ENCODE data around the gene RRP1B. TPM values are rescaled to one million over a fixed set of nuclear protein-coding genes. Genes with fewer than 3 reads are reported as not detected.

The RRP1B gene
- total and polyA plus RNA-seq, 9 of the 15 experiments (the other 6 are each of a cell fraction or from before 2014, with no cell fraction given), result 6.8 to 66.6 (median 41.9) TPM

DNA sequence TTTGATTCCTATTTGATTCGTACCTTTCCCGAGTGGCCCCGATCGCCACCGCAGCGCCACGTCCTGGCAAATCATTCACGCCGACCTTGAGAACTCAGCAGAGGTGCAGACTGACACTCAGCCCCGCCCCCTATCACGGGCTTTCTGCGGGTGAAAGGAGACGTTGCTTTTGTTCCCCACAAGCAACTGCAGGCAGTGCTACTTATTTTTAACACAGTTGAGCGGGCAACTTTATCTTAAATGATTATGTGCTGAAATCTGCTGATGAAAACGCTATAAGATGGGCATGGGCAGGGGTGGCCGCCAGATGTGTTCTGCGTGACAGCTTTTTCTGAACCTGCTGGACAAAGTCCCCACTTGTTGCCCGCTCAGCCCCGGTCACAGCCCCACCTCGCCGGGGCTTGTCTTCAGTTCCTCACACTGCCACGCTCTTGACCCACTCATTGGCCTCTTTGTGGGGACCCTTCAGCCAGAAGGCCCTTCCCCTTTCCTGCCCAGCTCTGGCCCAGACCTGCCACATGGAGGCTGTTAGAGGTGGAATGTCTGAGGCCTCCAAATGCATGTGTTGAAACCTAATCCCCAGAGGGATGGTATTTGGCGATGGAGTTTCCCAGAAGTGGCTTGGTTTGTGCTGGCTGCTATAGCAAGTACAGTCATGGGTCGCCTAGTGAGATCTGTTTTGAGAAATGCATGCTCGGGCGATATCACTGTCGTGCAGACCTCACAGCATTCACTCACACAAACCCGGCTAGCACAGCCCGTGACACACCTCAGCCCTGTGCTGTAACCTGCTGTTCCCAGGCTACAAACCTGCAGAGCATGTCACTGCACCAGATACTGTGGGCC is 43.9 kb downstream of the RRP1B start (continued):
- TF ChIP-seq ESRRA (IDR thresholded peaks at IDR 0.05; ENCODE audit: borderline replicate concordance, low read depth) (peak; percentile 43; the same call in 1 of the 2 replicates), RBM39 (optimal IDR thresholded peaks at IDR 0.05; ENCODE audit: low read depth, low read length) (no peak), JUNB (CRISPR knock-in tag; conservative IDR thresholded peaks at IDR 0.05) (no peak), ERF (CRISPR knock-in tag; IDR thresholded peaks at IDR 0.05) (no peak), ZNF551 (CRISPR knock-in tag; IDR thresholded peaks at IDR 0.05) (no peak), HNRNPH1 (optimal IDR thresholded peaks at IDR 0.05; ENCODE audit: low read depth, low read length) (no peak), ZNF311 (CRISPR knock-in tag; IDR thresholded peaks at IDR 0.05) (no peak), TOE1 (IDR thresholded peaks at IDR 0.05; ENCODE audit: borderline replicate concordance) (no peak), TOE1 (CRISPR knock-in tag; IDR thresholded peaks at IDR 0.05; ENCODE audit: borderline replicate concordance, low read depth) (no peak), PPARD (CRISPR knock-in tag; IDR thresholded peaks at IDR 0.05) (no peak), HDAC3 (IDR thresholded peaks at IDR 0.05; ENCODE audit: borderline replicate concordance, partially characterized antibody) (no peak), MYC (IDR thresholded peaks at IDR 0.05; ENCODE audit: low read depth, low read length) (no peak), MYC (CRISPR knock-in tag; IDR thresholded peaks at IDR 0.05; ENCODE audit: borderline replicate concordance, low read depth) (no peak), SUPT5H (IDR thresholded peaks at IDR 0.05) (no peak), MCM2 (IDR thresholded peaks at IDR 0.05; ENCODE audit: low read depth) (no peak), RCOR1 (IDR thresholded peaks at IDR 0.05; ENCODE audit: borderline replicate concordance in 1 of 2, low read depth in 2 of 2, low read length in 2 of 2) (no peak), ZNF668 (CRISPR knock-in tag; IDR thresholded peaks at IDR 0.05) (no peak), ZNF584 (CRISPR knock-in tag; IDR thresholded peaks at IDR 0.05; ENCODE audit: low read depth) (no peak), MCM3 (IDR thresholded peaks at IDR 0.05) (no peak), PKNOX1 (IDR thresholded peaks at IDR 0.05) (peak; percentile 63), SMAD4 (CRISPR knock-in tag; conservative IDR thresholded peaks at IDR 0.05) (no peak), MAFF (IDR thresholded peaks at IDR 0.05; ENCODE audit: low read length) (no peak), ZC3H4 (CRISPR knock-in tag; IDR thresholded peaks at IDR 0.05; ENCODE audit: borderline replicate concordance) (no peak)
- TF ChIP-seq, protein P1, sequence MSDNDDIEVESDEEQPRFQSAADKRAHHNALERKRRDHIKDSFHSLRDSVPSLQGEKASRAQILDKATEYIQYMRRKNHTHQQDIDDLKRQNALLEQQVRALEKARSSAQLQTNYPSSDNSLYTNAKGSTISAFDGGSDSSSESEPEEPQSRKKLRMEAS (CRISPR knock-in tag; IDR thresholded peaks at IDR 0.05), result no peak
- TF ChIP-seq, protein P2, sequence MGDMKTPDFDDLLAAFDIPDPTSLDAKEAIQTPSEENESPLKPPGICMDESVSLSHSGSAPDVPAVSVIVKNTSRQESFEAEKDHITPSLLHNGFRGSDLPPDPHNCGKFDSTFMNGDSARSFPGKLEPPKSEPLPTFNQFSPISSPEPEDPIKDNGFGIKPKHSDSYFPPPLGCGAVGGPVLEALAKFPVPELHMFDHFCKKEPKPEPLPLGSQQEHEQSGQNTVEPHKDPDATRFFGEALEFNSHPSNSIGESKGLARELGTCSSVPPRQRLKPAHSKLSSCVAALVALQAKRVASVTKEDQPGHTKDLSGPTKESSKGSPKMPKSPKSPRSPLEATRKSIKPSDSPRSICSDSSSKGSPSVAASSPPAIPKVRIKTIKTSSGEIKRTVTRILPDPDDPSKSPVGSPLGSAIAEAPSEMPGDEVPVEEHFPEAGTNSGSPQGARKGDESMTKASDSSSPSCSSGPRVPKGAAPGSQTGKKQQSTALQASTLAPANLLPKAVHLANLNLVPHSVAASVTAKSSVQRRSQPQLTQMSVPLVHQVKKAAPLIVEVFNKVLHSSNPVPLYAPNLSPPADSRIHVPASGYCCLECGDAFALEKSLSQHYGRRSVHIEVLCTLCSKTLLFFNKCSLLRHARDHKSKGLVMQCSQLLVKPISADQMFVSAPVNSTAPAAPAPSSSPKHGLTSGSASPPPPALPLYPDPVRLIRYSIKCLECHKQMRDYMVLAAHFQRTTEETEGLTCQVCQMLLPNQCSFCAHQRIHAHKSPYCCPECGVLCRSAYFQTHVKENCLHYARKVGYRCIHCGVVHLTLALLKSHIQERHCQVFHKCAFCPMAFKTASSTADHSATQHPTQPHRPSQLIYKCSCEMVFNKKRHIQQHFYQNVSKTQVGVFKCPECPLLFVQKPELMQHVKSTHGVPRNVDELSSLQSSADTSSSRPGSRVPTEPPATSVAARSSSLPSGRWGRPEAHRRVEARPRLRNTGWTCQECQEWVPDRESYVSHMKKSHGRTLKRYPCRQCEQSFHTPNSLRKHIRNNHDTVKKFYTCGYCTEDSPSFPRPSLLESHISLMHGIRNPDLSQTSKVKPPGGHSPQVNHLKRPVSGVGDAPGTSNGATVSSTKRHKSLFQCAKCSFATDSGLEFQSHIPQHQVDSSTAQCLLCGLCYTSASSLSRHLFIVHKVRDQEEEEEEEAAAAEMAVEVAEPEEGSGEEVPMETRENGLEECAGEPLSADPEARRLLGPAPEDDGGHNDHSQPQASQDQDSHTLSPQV (IDR thresholded peaks at IDR 0.05), result 0 out of 2 replicates have a peak, but pooled peaks have one; percentile 42

Data from K562 (cell line).